Measurements from ENCODE around the gene HMCN1.
"Not testable (repeated sequence)": the region's sequence is repeated elsewhere in the genome, so short reads cannot be mapped to it uniquely, and the experiment has no call there.

Gene HMCN1

DNA sequence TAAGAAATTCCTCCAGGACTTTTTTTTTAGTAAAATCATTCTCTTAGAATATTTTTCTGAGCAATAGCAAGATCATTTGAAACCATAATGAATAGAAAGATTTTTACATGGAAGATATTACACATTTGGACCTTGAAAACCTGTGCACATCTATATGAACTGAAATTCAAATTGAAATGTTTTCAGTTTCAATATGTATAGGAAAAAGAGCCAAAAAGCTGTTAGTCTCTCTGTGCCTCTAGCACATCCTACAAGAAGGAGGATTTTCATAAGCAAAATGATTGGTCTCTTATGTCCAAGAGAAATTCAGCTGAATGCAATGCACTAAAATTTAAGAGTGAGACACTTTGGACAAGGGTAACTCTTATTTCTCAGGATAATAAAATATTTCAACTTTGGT lies 8.2 kb downstream of the HMCN1 start:
- no peak for DNase-seq

DNA sequence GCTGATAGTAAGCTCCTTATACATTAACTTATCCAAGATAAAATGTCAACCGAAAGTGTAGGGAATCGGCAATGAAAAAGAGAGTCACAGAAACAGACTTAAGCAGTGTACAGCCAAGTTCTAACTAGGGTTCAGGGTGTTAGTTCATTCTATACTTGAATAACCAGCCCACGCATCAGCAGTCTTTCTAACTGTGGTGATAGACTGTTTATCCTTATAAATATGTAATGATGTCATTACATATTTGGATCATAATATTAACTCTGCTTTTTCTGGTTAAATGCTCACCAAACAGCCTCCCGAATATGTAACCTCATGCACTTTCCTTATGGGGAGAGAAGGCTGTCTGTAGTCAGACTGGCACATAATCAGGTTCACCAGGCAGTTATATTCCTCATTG lies 11.0 kb downstream of the HMCN1 start:
- DNase-seq: no peak

DNA sequence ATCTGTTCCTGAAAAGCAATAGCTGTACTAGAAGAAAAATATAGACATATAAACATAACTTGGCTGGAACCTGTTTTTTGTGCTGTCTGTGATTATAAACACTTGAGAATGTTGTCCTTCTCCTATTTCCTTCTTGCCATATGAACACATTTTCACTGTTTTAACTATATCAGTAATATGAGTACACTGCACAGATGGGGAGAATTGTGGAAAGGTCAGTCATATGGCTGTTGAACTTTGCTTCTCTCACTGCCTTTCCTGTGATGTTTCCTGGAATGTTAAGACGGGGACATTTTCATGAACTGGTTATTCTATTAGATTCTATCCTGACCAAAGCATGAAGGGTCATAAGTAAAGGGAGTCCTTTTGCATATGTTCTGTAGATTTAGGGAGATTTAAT lies 24.9 kb downstream of the HMCN1 start:
- no peak for DNase-seq

GRCh38 chr1:185761841-185762240 lies 27.6 kb downstream of the HMCN1 start:
- DNase-seq: no peak

DNA sequence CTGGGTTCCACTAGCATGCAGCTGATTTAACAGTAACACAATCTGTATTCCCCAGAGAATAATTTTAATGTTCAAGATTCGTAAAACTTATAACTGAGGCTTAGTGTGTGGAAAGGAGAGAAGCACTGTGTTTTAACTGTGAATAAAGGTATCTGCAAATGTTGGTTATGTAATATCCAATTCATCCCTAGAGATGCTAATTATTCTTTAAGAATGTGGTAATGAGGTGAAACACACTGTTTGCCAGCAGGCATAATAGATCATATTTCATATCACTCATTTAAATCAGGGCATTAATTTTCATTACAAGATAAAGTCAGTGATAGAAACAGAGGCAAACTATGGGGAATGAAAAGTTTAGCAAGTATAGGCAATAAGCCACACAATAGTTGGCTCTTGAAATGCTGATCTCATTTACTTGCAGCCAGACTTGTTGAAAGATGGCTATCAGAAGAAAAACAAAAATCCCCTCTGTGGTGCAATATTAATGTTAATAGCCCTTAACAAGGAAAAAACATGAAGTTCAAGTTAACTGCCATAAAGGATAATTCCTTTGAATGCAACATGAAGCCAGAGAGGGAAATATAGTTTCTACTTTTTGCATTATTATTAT lies 33.4 kb downstream of the HMCN1 start:
- no peak for DNase-seq

DNA sequence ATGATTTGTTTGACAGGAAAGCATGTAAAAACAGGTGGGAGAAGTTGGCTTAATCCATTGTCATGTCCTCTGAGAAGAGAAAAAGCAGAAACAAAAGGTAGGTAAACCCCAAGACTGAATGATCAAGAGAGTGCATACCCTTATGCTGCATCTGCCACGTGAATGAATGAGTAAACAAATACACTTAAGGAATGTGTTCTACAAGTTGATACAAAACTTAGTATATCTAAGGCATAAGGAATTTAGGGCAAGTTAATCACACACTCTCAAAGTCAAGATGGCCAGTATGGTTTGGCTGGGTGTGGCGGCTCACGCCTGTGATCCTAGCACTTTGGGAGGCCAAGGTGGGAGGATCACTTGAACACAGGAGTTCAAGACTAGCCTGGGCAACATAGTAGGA lies 34.2 kb downstream of the HMCN1 start:
- DNase-seq: no peak

DNA sequence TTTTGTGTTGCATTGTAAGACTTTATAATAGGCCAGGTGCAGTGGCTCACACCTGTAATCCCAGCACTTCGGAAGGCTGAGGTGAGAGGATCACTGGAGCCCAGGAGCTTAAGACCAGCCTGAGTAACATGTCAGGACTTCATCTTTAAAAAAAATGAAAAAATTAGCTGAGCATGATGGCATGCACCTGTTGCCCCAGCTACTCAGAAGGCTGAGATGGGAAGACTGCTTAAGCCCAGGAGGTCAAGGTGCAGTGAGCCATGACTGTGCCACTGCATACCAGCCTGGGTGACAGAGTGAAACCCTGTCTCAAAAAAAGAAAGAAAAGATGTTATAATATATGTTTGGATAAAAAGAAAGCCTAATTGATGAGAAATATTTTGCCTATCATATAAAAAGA lies 34.9 kb downstream of the HMCN1 start:
- DNase-seq: no peak

GRCh38 chr1:185774394-185774793 lies 40.2 kb downstream of the HMCN1 start:
- no peak for DNase-seq

GRCh38 chr1:185775501-185775900 lies 41.3 kb downstream of the HMCN1 start:
- no peak for DNase-seq

DNA sequence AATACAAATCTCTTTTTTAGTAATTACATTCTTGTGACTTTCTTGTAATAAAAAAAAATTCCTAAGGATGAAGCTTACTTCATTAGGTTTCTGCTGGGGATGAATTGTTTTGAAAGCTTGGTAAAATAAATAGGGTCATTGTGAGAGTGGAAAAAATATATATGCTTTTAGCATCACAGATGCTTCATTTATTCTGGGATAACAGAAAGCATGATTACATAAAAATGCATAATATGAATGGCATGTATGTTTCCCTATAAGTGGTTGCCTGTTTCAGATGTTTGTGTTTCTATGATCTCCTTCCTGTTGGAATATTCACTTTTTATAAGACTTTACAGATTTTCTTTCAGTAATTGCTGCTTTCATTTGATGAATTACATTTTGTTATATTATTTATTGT lies 42.3 kb downstream of the HMCN1 start:
- no peak for DNase-seq

GRCh38 chr1:185783860-185784259 lies 49.7 kb downstream of the HMCN1 start:
- DNase-seq: not testable (repeated sequence)

DNA sequence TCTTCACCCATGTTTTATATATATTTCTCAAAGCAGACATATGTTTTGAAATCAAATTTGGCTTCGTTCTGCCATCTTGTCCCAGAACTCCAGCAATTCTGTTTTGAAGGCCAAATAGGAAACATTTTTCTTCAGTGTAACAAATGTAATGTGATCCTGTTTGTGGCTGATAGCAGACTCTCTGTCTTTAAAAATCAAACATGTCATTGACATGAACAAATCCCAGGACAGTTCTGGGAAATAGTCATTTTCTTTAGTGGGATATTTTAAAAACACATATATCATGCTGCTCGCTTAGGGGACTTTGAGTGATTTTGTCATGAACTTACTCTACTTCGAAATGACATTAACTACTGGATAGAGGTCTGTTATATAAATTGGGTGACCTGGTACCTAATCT lies 51.4 kb downstream of the HMCN1 start:
- no peak for DNase-seq

DNA sequence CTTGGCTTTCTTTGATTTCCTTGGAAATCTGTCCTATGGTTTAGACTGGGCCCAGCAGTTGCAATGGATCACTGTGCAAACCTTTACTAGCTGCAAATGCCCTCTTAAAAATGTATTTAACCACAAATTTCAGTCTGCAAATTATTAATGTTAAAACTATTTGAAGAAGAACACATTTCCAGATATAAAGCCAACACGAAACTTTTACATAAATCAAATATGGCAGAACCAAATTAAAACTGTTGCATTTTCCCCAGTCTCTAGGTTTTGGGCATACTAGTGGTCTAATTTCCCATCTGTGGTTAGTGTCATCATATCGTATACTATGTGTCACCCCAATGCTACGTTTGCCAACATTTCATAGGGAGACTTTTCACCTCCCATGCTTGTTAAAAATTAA lies 52.3 kb downstream of the HMCN1 start:
- DNase-seq: no peak

- no peak for DNase-seq
These were observed 53.0 kb downstream of the HMCN1 start for GRCh38 chr1:185787238-185787637.

- no peak for DNase-seq
These were observed 54.2 kb downstream of the HMCN1 start for GRCh38 chr1:185788386-185788785.

DNA sequence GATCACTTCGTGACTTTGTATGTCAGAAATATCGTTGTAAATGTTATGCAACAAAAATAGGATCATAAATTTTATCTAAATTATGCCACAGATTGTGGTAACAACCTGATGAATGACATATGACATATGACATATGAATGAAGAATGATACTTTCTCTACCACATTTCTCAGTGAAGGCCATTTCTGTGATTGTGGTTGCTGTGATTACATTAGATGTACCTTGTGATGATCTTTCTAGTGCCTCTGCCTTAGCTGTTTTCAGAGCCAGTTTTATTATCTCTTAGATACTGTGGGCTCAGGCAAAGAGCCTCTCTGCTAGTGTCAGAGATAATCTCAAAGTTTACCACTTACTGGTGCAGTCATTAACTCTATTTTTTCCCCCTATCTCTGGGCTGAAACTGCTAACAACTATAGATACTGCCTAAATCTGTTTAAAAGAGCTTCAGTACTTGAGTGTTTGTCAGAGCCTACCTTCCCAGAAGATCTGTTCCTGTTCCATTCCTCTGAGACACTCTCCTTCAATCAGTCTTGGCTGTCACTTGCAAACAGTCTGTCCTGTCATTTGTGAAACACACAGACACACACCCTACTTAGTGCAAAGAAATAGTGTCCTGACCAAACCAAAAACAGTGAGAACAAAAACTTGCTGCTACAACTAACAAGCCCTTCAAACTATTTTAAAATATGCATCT lies 55.5 kb downstream of the HMCN1 start:
- DNase-seq: no peak

DNA sequence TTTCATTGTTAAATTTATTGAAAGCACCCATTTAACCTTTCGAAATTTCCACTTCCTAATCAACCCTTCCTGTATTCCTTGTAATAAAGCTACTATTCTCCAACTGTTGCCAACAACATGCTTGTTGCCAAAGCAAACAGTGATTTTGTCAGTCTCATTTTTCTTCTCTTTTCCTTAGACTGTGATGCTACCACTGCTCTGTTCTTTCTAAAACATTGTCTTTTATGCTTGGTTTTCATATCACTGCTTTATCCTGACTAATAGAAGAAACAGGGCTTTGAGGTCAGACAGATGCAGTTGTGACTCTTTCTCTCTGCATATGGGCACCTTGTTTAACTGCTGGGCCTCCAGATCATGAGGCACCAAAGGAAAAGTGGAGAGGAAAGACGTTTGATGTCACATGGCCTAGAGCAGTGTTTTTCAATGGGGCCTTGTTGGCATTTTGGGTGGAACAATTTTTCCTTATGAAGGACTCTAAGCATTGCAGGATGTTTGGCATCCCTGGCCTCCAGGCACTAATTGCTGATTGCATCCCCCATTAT lies 56.1 kb downstream of the HMCN1 start:
- DNase-seq: no peak

DNA sequence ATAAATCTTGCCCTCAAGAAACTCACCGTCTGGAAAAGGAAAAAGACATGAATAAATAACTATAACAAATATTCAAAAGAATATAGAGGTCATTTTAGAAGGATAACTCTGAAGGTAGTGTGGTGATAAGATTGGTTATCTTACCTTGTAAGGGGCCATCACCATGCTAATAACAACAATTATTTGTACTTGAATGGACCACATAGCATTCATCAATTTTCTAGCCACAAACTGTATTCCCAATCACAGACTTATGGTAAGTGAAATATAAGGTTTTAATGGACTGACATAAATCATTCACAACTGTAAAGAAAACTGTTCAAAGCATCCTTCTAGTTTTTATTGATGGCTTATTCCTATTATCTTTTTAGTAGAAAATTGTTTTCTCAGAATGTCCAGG lies 57.8 kb downstream of the HMCN1 start:
- no peak for DNase-seq

DNA sequence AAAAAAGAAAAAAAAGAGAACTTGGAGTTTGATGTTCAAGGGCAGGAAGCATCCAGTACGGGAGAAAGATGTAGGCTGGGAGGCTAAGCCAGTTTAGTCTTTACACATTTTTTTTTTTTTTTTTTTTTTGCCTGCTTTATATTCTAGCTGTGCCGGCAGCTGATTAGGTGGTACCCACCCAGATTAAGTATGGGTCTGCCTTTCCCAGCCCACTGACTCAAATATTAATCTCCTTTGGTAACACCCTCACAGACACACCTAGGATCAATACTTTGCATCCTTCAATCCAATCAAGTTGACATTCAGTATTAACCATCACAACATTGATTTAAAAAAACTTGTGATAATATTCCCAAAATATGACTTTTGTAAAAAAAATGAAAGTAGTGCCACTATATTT lies 60.3 kb downstream of the HMCN1 start:
- DNase-seq: not testable (repeated sequence)

GRCh38 chr1:185795181-185795580 lies 61.0 kb downstream of the HMCN1 start:
- DNase-seq: no peak

GRCh38 chr1:185798505-185798904 lies 64.3 kb downstream of the HMCN1 start:
- no peak for DNase-seq

GRCh38 chr1:185803241-185803640 lies 69.0 kb downstream of the HMCN1 start:
- DNase-seq: no peak

DNA sequence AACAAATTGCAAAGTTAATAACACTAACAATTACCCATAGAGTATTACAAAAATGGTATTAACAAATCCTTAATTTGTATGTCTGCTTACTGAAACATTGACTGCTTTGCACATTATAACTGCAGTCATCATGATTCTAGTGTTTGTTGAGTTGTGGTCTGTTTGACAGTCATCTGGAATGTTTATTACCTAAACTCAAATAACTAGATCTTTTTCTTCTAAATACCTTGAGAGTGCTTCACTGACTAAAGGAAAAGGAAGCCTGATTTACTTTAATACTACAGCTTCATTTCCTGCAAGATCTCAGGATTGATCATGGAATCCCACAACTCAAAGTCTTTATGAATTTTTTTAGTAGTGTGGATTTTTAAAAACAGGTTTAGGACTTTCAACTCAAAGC lies 70.0 kb downstream of the HMCN1 start:
- DNase-seq: no peak

GRCh38 chr1:185804608-185805007 lies 70.4 kb downstream of the HMCN1 start:
- no peak for DNase-seq

- DNase-seq: no peak
These were observed 73.1 kb downstream of the HMCN1 start for GRCh38 chr1:185807275-185807674.
